GM18519 (cell line): Measurements from ENCODE around the gene RXRA.

Experiments used
- ATAC-seq: cut with Tn5 transposase; IDR thresholded peaks from one replicate; pipeline ENCODE4 v1.9.1; 2021; ENCODE audit warnings: mild to moderate bottlenecking, moderate library complexity; ENCODE audit not compliant: unreplicated experiment, low FRiP score

RXRA gene

DNA sequence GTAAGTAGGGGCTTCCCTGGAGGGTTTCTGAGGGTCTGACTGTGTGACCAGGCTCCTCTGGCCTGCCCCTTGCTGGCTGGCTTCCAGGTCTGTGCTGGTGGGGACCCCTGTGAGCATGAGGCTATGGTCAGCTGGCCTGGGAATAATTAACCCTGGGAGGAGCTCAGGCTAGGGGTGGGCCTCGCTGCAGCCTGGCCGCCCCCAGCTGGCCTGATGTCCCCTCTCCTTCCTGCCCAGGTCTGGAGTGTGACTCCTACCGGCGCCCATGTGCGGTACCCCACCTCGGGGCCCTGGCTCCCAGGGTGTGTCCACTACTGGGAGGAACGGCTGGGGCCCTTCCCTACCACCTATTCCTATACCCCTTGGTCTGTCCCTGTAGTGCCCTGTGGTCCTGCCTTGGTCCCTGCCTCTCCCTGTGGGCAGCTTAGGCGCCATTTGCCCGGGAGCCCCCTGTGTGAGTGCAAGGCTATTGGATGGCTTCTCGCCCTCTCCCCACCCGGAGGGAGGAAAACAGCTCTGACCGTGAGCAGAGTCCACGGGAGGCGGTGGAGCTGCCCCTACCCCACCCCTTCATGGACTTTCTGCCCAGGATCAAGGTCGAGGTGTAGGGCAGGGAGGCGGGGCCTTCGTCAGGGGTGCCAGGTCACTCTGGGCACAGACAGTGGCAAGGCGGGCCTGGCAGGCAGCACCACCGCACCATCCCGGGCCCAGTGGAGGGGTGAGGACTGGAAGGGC is 9.4 kb downstream of the RXRA start:
- ATAC-seq, result no peak

DNA sequence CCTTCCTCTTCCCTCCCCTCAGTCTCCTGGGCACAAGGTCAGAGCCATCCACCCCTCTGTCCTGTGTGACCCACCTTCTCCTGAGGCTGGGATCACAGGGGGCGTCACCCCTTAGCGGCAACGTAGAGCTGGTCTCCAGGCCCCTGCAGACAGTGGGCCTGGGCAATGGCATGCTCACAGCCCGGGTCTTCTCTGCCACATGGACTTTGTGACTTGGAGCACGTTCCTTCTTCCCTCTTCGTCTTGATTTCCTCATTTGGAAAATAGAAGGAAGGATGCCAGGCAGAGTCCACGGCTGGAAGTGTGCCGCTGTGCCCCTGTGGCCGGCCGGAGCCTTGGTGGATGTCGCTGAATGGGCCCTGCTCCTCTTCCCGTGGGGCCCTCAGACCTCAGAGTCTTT is 10.0 kb downstream of the RXRA start:
- ATAC-seq, result no peak

DNA sequence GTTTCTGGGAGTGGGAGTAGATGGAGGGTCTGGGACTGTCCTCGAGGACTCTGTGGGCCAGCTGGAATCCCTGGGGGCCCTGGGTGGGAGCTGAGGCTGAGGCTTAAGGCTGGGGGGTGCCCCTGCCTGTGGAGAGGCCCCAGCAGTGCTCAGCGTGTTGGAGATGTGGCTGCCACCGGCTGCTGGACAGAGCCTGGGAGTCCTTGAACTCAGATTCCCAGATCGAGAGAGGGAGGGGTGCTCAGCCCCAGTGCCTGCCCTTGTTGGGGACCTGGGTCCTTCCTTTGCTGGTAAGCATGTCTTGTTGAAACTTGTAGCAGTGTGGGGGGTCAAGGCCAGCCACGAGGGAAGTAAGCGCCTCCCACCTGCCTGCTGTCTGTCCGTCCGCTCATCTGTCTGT is 10.7 kb downstream of the RXRA start:
- ATAC-seq, result no peak

DNA sequence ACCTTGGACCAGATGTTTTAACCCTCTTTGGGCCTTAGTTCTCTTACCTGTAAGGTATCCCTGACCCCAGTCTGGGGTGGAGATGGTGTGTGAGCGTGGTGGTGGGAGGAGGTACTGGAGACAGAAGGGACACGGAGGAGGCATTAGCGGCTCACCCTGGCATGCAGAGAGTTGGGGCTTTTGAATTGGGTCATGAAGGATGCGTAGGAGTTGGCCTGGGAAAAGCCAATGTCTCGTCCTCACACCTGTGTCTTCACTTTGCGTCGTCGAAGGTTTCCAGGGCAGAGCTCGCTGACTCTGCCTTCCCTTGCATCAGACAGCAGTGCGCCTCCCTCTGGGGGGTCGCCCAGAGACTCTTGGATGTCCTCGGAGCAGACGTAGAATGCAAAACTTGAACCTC is 11.2 kb downstream of the RXRA start:
- ATAC-seq, result no peak

DNA sequence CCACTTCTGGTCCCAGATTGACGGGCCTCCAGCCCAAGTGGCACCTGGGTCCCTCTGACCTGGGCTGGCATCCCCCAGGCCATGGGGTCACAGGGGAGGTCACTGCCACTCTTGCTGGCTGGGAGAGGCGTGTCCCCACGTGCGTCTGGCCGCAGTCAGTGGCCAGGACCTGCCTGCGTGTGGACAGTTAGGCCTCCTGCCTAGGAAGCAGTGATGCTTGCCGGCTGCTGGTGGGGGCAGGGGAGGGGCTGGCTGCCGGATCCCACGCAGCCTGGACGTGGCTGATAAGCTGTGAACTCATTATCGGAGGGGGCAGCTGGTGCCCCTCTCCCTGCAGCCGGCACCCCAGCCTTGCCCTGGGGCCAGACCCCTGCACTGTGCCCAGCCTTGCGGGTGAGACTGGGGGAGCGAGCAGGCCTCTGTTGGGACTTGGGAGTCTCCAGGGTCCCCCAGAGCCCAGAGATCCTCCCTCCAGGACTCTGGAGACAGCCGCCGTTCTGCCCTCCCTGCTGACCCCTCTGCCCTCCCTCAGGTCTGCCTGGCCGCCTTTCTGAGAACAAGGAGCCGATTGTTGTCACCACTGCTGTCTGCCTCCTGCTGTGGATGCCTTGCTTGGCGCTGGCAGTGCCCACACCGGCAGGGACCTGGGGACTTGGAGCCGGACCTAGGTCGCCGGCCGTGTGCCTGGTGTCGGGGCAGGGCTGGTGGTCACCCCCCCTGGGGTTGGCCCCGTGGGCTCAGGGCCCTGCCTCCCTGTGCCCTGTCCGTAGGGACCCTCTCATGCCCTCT is 12.3 kb downstream of the RXRA start:
- ATAC-seq, result no peak

GRCh38 chr9:134339183-134339806 is 13.0 kb downstream of the RXRA start:
- ATAC-seq, result no peak

DNA sequence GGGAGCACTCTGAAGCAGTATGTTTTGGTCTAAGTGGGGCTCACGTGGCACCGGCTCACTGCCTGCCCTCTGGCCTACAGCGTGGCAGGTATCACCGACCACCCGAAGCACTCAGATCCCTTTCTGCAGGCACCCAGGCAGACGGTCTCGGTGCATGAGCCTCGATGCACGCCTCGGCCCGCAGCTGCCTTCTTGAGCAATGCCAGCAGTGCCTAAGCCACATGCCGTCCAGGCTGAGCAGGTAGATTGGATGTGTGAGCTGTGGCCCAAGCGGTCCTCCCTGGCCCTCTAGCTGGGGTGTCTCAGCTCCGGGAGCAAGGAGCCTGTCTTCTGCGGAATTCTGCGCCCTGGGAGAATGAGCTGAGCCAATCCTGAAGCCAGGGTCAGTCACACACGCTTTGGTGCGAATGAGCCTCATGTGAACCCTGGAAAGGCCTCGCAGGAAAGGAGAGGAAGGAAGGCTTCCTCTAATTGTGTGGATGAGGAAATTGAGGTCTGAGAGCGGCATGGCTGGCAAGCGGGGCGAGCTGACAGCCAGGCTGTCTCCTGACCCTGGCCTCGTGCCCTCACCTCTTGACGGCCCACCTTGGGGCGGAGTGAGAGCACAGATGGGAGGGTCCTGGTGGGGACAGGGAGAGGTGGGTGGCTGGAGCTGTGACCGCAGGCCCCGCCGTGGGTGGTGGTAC is 14.4 kb downstream of the RXRA start:
- no peak for ATAC-seq

GRCh38 chr9:134341306-134341705 is 15.1 kb downstream of the RXRA start:
- ATAC-seq, result no peak

- no peak for ATAC-seq
These were observed 15.9 kb downstream of the RXRA start for GRCh38 chr9:134341929-134342745.

DNA sequence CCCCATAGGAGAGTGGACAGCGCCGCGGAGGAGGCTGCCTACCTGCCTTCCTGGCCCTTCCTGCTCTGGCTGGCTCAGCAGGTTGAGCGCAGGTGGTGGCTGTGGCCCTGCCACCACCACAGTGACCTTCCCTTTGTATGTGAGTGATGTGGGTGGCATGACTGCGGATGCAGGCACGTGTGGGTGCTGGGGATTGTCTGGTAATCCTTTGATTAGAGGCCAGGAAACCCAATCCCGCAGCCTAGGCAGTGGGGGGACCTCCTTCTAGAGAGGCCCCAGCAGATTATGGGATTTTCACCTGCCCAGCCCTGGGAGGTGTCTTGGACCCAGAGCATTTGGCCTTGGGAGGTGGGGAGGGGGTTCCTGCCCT is 16.5 kb downstream of the RXRA start:
- ATAC-seq, result no peak

DNA sequence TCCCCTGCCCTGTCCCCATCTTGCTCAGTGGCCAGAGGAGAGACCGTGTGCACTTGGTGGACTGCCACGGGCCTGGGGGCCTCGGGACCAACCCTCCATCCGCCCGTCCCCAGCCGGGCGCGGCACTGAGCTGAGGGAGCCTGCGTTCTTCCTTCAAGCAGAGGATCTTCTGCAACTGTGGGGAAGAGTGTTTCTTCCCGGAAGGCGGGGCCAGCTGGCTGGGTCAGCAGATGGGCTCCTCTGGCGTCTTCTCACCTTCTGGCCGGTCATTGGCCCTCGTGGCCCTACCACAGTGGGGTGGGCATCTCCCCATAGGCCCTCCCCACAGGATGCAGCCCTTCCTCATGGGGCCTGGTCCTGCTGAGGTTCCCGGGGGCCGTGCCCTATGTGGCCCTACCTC is 17.4 kb downstream of the RXRA start:
- no peak for ATAC-seq

- no peak for ATAC-seq
These were observed 18.0 kb downstream of the RXRA start for GRCh38 chr9:134344068-134344799.

DNA sequence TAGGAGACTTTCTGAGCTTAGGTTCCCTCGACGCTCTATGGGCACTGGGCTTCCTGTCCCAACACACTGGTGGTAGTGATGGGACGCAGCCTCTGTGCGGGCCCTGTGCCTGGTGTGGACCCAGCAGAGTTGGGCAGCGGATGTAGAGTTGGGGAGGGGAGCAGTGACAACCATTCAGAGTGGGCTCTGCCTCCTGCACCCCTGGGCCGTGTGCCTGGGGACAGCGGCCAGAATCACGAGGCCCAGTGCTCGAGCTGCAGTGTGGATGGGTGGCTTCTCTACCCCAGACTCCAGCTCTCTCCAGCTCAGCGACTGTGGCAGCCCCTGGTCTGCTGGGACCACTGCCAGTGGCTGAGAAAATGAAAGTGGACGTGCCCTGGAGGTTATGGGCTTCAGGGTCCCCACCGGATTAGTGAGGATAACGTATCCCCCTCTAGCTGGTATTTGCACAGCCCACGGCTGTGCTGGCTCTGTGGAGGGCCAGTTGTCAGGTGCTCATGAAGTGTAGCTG is 18.6 kb downstream of the RXRA start:
- ATAC-seq, result no peak

DNA sequence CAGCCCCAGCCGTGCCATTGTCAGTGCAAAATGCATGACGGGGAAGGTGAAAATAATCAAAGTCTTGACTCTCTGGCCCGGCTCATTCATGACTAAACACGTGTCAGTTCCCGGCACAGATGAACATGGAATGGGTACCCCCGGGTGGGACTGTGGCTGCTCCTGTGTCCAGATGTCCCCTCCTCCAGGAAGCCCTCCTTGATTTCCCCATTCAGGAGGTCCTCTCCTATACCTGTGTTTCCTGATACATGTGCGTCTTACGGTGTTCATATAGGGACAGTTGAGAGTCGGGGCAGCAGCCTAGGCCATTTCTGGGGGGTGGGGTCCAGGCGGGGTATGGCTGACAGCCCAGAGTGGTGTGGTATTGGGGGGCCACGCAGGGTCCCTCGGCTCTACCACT is 19.5 kb downstream of the RXRA start:
- no peak for ATAC-seq

DNA sequence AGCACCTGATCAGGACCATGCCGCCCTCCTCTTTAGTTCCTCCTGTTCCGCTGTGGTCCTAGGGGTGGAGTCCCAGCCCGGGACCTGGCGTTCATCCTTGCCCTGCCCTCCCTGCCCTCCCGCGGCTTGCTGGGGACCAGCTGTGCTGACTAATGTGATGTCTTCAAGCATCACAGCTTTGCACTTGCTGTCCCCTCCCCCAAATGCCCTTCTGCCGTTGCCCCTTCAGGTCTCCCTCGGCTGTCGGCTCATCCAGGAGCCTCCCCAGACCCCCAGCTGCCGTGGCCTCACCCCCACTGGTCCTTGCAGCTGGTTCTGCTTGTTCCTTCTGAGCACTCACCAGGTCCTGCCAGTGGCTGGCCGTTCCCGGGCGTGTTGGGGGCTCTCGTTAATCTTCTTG is 19.9 kb downstream of the RXRA start:
- ATAC-seq, result no peak

- ATAC-seq, result no peak
These were observed 20.8 kb downstream of the RXRA start for GRCh38 chr9:134346840-134347583.

- no peak for ATAC-seq
These were observed 21.7 kb downstream of the RXRA start for GRCh38 chr9:134347996-134348395.

- no peak for ATAC-seq
These were observed 22.3 kb downstream of the RXRA start for GRCh38 chr9:134348404-134349155.
